ENCODE data around the gene CSNK1D.

The CSNK1D gene

DNA sequence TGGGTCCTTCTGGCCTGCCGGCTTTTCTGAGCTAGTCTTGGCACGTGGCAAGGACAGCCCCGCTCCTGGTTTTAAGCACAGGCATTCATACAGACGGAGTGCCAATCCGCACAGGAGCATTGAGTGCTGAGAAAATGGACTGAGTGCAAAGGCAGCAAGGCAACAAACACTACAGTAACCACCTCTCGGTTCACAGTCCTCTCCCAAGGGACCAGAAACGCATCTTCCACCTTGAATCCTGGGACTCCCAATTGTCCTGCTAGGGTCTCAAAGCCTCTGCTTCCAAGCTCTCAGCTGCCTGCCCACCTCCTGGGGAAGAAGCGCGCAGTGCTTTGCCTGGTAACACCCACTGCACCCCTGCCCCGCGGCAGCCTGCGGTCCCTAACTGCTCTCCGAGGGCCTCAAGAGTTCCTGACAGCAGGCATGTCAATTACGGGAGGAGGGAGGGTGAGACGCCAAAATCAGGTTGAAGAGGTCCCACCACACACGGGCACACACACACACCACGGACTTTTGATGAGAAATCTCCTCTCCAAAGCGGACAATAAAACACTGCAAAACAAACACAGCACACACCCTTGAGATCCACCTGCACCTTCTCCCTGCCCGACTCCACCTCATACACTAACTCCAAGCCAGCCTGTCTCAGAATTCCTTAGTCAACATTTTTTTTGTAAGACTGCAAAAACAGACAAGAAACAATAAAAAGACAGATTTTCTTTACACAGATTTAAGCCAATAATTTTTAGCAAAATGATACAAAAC is 29.7 kb downstream of the CSNK1D start:
- no peak overlapping the region for H3K4me3 ChIP-seq (replicated peaks; ENCODE audit: low read depth, low read length)
- no peak for DNase-seq (ENCODE audit: extremely low read depth, low read depth)
- TF ChIP-seq, protein P1, sequence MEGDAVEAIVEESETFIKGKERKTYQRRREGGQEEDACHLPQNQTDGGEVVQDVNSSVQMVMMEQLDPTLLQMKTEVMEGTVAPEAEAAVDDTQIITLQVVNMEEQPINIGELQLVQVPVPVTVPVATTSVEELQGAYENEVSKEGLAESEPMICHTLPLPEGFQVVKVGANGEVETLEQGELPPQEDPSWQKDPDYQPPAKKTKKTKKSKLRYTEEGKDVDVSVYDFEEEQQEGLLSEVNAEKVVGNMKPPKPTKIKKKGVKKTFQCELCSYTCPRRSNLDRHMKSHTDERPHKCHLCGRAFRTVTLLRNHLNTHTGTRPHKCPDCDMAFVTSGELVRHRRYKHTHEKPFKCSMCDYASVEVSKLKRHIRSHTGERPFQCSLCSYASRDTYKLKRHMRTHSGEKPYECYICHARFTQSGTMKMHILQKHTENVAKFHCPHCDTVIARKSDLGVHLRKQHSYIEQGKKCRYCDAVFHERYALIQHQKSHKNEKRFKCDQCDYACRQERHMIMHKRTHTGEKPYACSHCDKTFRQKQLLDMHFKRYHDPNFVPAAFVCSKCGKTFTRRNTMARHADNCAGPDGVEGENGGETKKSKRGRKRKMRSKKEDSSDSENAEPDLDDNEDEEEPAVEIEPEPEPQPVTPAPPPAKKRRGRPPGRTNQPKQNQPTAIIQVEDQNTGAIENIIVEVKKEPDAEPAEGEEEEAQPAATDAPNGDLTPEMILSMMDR (IDR thresholded peaks at IDR 0.05; ENCODE audit: low read depth, low read length, missing control alignments), result no peak

DNA sequence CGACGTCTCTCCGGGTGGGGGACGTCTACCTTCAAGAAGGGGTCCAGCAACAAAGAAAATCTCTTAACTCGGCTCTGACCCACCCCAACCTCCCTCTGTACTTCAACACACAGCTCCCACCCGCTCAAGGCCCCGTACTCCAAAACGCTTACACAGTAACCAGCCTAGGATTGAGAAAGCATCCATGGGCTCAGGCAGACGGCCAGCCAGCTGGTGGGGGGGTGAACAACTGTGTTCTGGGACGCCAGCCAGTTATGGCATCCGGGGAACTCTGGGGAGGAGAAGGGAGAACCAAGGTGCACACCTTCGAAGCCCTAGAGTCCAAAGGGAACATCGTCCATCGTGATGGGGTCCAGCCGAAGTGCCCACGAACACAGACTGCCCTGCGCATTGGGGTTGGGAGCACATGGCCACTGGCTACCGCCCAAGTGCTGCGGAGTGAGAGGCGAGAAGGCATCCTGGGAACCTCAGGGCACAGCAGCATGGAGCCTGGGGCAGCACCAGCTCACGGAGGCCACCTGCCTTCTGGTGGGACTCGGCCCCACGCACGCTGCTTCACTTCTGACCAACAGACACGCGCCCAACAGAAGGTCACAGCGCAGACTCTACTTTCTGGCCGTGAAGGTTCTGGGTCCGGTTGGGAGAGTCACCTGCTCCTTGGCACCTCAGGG is 30.4 kb downstream of the CSNK1D start:
- no peak for DNase-seq (ENCODE audit: extremely low read depth, low read depth)

DNA sequence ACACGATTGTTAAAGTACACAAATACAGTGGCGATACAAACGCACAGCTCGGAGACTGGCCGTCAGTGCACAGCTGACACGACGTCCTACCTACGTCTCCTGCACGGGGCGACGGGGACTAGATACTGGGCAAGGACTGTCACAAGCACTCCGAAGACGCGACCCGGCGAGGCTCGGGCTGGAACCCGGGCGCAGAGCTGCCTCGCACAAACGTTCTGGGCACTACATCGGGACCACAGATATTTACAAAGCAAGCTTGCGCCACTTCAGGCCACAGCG is 30.9 kb downstream of the CSNK1D start:
- no peak for DNase-seq (ENCODE audit: extremely low read depth, low read depth)
- no peak overlapping the region for H3K4me3 ChIP-seq (replicated peaks; ENCODE audit: low read depth, low read length)
- TF ChIP-seq, protein P1 (IDR thresholded peaks at IDR 0.05; ENCODE audit: low read depth, low read length, missing control alignments), result no peak

More for the DNA sequence above, 30.4 kb downstream of the CSNK1D start:
- TF ChIP-seq, protein P1 (IDR thresholded peaks at IDR 0.05; ENCODE audit: low read depth, low read length, missing control alignments), result no peak
- no peak overlapping the region for H3K4me3 ChIP-seq (replicated peaks; ENCODE audit: low read depth, low read length)

GRCh38 chr17:82241926-82242697 is 31.4 kb downstream of the CSNK1D start:
- DNase-seq (ENCODE audit: extremely low read depth, low read depth), result no peak
- TF ChIP-seq, protein P1 (IDR thresholded peaks at IDR 0.05; ENCODE audit: low read depth, low read length, missing control alignments), result no peak
- H3K4me3 ChIP-seq (replicated peaks; ENCODE audit: low read depth, low read length), result no peak overlapping the region

GRCh38 chr17:82241183-82241925 is 32.1 kb downstream of the CSNK1D start:
- DNase-seq (ENCODE audit: extremely low read depth, low read depth), result no peak
- H3K4me3 ChIP-seq (replicated peaks; ENCODE audit: low read depth, low read length), result no peak overlapping the region
- TF ChIP-seq, protein P1 (IDR thresholded peaks at IDR 0.05; ENCODE audit: low read depth, low read length, missing control alignments), result no peak

DNA sequence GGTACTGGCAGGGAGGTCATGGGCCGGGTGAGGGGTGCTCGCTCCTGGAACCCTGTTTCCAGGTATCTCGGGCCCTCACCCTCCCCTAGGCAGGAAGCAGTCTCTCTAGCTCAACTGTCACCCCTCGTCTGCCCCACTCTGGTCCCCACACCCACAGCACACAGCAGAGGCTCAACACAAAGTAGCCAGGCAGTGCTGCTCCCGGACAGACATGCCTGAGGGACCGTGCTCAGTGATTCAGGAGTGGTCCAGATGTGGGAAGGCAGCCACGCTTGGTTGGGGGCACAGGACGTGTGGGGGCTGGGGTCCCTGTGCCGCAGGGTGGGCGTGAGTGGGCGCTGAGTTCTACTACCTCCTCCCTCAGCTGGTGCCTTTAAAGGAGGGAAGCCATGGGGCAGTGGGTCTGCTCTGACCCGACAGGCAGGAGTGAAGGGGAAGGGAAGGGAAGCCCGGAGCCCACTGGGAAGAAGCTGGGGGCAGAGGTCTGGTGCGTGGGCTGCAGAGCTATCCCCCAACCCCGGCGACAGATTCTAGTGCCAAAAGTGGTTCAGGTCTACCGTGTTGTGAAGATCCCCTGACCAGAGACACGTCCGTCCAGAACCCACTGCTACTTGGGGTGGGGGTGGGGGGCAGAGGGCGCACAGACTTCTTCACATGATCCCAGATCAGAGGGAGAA is 32.9 kb downstream of the CSNK1D start:
- H3K4me3 ChIP-seq (replicated peaks; ENCODE audit: low read depth, low read length), result no peak overlapping the region
- TF ChIP-seq, protein P1 (IDR thresholded peaks at IDR 0.05; ENCODE audit: low read depth, low read length, missing control alignments), result no peak
- DNase-seq (ENCODE audit: extremely low read depth, low read depth), result no peak
